Activated effector memory CD4-positive, alpha-beta T cell treated with anti-CD3 and anti-CD28 coated beads, Interleukin-2, amount 50 U/mL, for 16 hours (primary cell): Measurements from ENCODE around the gene PRDM8.
"Not testable (repeated sequence)": the region's sequence is repeated elsewhere in the genome, so short reads cannot be mapped to it uniquely, and the experiment has no call there.

Source experiments
- DNase-seq: peaks from one replicate; pipeline ENCODE4 v3.0.0-alpha.2; 2020

The PRDM8 gene

DNA sequence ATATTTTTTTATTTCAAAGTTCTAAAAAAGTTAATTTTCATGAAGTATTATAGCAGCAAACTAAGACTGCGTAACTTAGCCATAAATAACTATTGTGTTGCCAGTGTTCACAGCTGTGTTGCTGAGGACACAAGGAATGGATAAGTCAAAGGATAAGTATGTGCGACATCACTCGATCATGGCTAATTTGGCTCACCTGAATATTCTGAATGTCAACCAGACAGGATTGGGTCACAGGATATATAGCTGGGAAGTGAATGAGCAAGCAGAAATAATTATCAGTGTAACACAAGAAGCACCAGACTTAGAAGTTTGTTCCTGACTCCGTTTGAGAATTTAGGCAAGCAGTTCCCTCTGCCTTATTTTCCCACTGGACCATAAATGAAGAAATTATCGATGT, 33.9 kb downstream of the PRDM8 start:
- no peak for DNase-seq

DNA sequence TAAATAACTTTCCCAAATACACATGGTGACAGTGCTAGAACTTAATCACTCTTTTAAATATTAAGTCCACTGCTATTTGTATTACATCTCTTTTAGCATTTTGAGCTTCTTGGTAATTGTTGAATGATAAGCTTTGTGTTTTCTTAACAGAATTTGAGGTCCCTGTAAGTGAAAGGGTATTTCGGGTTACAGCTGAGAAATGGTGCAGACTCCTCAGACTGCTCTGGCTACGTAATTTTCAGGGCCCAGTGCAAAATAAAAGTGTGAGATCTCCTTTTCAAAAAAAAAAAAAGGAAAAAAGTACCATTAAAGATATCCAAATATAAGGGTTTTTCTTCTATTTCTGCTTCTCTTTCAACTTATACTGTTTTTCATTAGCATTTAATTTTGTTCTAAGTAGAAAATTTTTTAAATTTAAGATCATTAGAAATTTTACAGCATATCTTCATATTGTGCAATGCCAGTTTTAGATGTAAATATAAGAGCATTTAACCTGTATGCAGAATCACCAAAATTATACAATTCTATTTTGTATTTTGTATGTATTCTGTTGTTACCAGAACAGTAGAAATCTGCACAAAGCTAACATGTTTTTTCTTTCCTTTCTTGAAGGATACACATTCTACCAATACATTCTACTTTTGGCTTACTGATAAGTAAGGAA, 35.5 kb downstream of the PRDM8 start:
- DNase-seq, result no peak

GRCh38 chr4:80233390-80233789, 36.1 kb downstream of the PRDM8 start:
- DNase-seq, result no peak

DNA sequence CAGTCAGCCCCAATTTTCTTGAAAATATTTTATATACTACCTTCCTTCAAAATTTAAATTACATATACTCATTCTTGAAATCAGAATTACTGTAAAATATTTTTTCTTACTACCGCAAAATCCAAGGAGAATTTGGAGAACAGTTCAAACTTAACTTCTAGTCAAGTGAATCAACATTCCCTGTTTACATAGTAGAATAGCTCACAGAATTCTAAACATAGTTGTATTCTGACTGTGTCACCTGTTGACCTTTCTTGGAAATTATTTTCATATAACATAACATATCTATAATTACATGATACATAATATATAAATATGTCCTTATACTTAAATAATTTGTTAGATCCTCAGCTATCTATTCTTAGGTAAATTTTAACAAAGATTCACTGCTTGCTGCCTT, 38.1 kb downstream of the PRDM8 start:
- no peak for DNase-seq

DNA sequence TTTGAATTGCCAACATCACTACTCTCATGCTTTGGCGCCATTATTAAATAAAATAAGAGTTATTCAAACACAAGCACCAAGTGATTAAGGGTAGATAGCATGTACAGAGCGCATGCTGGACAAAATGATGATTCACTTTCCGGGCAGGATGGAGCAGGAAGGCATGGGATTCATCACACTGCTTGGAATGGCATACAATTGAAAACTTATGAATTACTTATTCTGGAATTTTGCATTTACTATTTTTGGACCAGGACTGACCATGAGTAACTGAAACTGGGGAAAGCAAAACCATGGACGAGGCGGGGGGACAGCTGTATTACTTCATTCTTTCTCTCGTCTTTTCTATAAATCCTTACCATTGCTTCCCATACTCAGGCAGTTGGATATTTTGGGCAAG, 40.7 kb downstream of the PRDM8 start:
- no peak for DNase-seq

GRCh38 chr4:80239480-80240150, 42.3 kb downstream of the PRDM8 start:
- DNase-seq, result no peak

- DNase-seq, result no peak
Observed at GRCh38 chr4:80240976-80241375, 43.7 kb downstream of the PRDM8 start.

GRCh38 chr4:80243274-80244018, 46.1 kb downstream of the PRDM8 start:
- no peak for DNase-seq

DNA sequence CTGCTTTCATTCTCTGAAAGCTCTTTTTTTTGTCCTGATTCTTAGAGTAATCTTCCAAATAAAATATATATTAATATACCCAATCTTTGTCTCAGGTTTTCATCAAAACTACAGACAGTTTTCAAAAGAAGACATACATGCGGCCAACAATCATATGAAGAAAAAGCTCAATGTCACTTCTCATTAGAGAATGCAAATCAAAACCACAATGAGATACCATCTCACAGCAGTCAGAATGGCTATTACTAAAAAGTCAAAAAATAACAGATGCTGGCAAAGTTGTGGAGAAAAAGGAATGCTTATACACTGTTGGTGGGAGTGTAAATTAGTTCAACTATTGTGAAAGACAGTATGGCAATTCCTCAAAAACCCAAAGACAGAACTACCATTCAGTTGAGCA, 50.2 kb downstream of the PRDM8 start:
- DNase-seq, result not testable (repeated sequence)

DNA sequence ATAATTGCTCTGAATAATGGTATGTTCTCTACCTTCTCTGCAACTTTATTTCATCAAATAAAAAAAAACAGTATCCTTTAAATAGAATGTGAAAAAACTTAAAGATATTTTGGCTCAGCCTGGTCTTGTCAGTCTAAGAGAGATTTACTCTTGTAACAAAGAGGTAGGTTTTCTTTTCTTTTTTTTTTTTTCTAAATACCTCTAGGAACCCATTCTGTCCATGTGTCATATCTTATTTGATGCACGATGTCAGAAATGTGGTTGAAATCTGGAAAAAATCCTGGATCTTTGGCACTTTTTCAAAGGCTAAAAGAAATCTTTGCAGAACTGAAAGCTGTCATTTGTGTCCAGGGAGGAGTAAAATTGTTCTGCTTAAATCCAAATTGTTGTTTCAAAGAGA, 51.8 kb downstream of the PRDM8 start:
- no peak for DNase-seq

DNA sequence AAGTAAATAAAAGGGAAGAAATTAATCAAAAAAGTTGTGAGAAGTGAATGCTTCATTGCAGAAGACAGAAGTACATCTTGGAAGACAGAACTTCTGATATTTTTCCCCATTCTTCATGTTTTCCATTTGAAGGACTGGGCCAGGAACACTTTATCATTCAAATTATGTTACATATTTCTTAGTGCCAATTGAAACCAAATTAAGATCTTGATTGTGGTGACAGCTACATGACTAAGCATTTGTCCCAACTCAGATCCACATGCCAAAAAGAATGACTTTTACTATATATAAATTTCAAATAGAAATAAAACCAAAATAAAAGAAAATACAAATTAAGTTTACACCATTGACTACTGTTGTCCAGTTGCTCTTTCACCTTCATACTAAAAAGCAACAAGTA, 55.1 kb downstream of the PRDM8 start:
- no peak for DNase-seq

GRCh38 chr4:80252953-80253352, 55.6 kb downstream of the PRDM8 start:
- no peak for DNase-seq

GRCh38 chr4:80253510-80253909, 56.2 kb downstream of the PRDM8 start:
- no peak for DNase-seq
